ENCODE results near the gene LAMB4. TPM values are rescaled to one million over a fixed set of nuclear protein-coding genes. Genes with fewer than 3 reads are reported as not detected.

The LAMB4 gene
- total and polyA plus RNA-seq, 10 donors: 0.03 to 0.94 (median 0.22) TPM; not detected in 2

- TF ChIP-seq POLR2A (IDR thresholded peaks at IDR 0.05) (no peak), POLR2AphosphoS5 (IDR thresholded peaks at IDR 0.05) (no peak), CTCF (IDR thresholded peaks at IDR 0.05 in 8 of 11, conservative IDR thresholded peaks at IDR 0.05 in 3 of 11) (no peak)
- DNase-seq: no peak
- Histone ChIP-seq H3K36me3 (no peaks in the 10 kb centered on the region), H3K27me3 (replicated peaks in 1 of 7) (no peaks in the 10 kb centered on the region), H3K27ac (no peak overlapping the region), H3K4me3 (no peak overlapping the region), H3K4me1 (no peaks in the 10 kb centered on the region), H3K9me3 (peaks cover 0 to 5% (median under 1%) of the 10 kb centered on the region in 8 donors)
- intact Hi-C loops (cut with DNase I; ENCODE audit: low total_unique reads): no loop called here
Measured at GRCh38 chr7:108076156-108076555, 54.0 kb downstream of the LAMB4 start.

DNA sequence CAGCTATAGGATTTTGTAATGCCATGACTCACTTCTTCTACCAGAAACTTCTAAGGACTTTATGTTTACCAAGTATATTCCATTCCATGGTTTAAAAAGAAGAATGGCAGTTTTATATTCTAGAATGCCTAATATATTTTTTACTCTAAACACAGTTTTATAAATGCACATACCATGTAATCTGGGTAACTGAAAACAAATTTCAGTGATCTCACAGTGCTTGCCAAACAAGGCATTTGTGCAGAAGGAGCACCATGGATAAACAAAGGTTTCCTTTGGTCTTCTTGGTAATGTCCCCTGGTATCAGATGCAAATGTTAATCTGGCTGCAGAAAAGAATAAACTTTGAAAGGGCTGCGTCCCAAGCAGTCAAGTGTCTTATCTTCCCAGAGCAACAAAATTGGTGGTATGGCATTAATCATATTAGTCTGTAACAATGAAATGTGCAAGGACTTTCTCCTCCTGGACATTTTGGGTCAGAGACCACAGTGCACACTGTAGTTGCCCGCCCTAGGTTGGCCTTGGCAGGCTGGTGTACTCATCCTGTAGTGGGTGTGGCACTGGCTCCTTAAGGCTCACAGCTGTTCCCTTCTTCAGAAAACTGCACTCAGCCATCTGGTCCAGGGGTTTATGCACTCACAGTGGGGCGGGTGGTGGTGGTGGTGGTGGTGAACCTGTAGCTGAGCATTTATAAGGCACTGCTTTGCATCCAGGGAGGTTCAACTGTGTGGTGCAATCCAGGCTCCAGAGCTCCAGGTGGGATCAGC is 56.7 kb downstream of the LAMB4 start:
- Histone ChIP-seq H3K4me1 (no peaks in the 10 kb centered on the region), H3K4me3 (no peak overlapping the region), H3K36me3 (no peaks in the 10 kb centered on the region), H3K9me3 (no peaks in the 10 kb centered on the region), H3K27ac (no peak overlapping the region), H3K27me3 (replicated peaks in 1 of 7) (no peaks in the 10 kb centered on the region)
- WGBS, 5 donors: 57 to 86% (median 76%) methylated on average over 3 of the region's 3 CpGs
- no peak for DNase-seq
- intact Hi-C loops (cut with DNase I; ENCODE audit: low total_unique reads): no loop called here
- TF ChIP-seq POLR2AphosphoS5 (IDR thresholded peaks at IDR 0.05) (no peak), POLR2A (IDR thresholded peaks at IDR 0.05) (no peak), CTCF (IDR thresholded peaks at IDR 0.05 in 8 of 11, conservative IDR thresholded peaks at IDR 0.05 in 3 of 11) (no peak)

GRCh38 chr7:108072739-108073138 is 57.4 kb downstream of the LAMB4 start:
- Histone ChIP-seq H3K27ac (no peak overlapping the region), H3K27me3 (replicated peaks in 1 of 7) (no peaks in the 10 kb centered on the region), H3K36me3 (no peaks in the 10 kb centered on the region), H3K4me1 (no peaks in the 10 kb centered on the region), H3K4me3 (no peak overlapping the region), H3K9me3 (no peaks in the 10 kb centered on the region)
- DNase-seq: no peak
- 79 to 98% (median 88%) methylated on average over 2 of the region's 2 CpGs for WGBS, 5 donors
- intact Hi-C loops (cut with DNase I; ENCODE audit: low total_unique reads): no loop called here
- TF ChIP-seq POLR2A (IDR thresholded peaks at IDR 0.05) (no peak), CTCF (IDR thresholded peaks at IDR 0.05 in 8 of 11, conservative IDR thresholded peaks at IDR 0.05 in 3 of 11) (no peak), POLR2AphosphoS5 (IDR thresholded peaks at IDR 0.05) (no peak)

DNA sequence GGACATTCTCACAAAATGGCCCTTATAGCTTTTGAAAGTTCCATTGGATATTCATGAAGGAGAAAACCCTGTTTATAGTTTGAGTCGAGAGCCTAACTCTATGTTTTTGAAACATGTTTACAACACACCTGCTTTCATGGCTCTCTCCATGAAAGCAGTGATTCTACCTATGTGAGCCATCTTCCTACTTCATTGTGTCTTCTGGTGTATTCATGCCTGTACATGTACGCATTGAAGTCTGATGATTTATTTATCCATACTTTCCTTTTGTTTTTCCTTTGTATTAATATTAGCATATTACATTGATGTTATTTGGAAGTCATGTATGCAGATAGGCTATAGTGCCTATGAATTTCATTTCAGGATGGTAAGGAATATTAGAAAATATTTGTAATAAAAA is 58.0 kb downstream of the LAMB4 start:
- no peaks in the 10 kb centered on the region for H3K4me1 ChIP-seq
- DNase-seq: no peak
- no peak for TF ChIP-seq POLR2A (IDR thresholded peaks at IDR 0.05)
- no peak for TF ChIP-seq POLR2AphosphoS5 (IDR thresholded peaks at IDR 0.05)
- no peak for TF ChIP-seq CTCF (IDR thresholded peaks at IDR 0.05 in 8 of 11, conservative IDR thresholded peaks at IDR 0.05 in 3 of 11)
- no peak overlapping the region for H3K4me3 ChIP-seq
- WGBS, 5 donors: 90 to 96% (median 93%) methylated on average over 2 of the region's 2 CpGs
- no peaks in the 10 kb centered on the region for H3K27me3 ChIP-seq (replicated peaks in 1 of 7)
- intact Hi-C loops (cut with DNase I; ENCODE audit: low total_unique reads): no loop called here
- H3K27ac ChIP-seq: no peak overlapping the region
- no peaks in the 10 kb centered on the region for H3K9me3 ChIP-seq
- H3K36me3 ChIP-seq: no peaks in the 10 kb centered on the region
